ENCODE measurements around the gene POLR2I. TPM values are rescaled to one million over a fixed set of nuclear protein-coding genes. Genes with fewer than 3 reads are reported as not detected.
A peak's percentile ranks its signal among the peaks of the same experiment; 100 is the strongest.
"Not testable (repeated sequence)": the region's sequence is repeated elsewhere in the genome, so short reads cannot be mapped to it uniquely, and the experiment has no call there.

Gene POLR2I
- total RNA-seq, 1 experiment from 2014 or later = 124 TPM

- not testable (repeated sequence) for DNase-seq (ENCODE audit: low read depth)
Observed at GRCh38 chr19:36134867-36135266, 20.2 kb upstream of the POLR2I start.

- DNase-seq (ENCODE audit: low read depth) = not testable (repeated sequence)
Observed at GRCh38 chr19:36131221-36131620, 16.5 kb upstream of the POLR2I start.

- no peak for DNase-seq (ENCODE audit: low read depth)
Observed at GRCh38 chr19:36128392-36128736, 13.7 kb upstream of the POLR2I start.

- no peak for DNase-seq (ENCODE audit: low read depth)
Observed at GRCh38 chr19:36125557-36125956, 10.9 kb upstream of the POLR2I start.

- no peak for DNase-seq (ENCODE audit: low read depth)
Observed at GRCh38 chr19:36121486-36122124, 6.9 kb upstream of the POLR2I start.

GRCh38 chr19:36120984-36121358, 6.3 kb upstream of the POLR2I start:
- no peak for DNase-seq (ENCODE audit: low read depth)

GRCh38 chr19:36120092-36120983, 5.7 kb upstream of the POLR2I start:
- no peak for DNase-seq (ENCODE audit: low read depth)

- DNase-seq (ENCODE audit: low read depth) = no peak
Observed at GRCh38 chr19:36116344-36116637, 1.6 kb upstream of the POLR2I start.

- peak; percentile 48 for DNase-seq (ENCODE audit: low read depth)
Observed at GRCh38 chr19:36115453-36116343, 1.0 kb upstream of the POLR2I start, which contains the start of gene TBCB. Gene TBCB (plus strand): TSS chr19:36115468. CDS start chr19:36115561, 93 bp downstream.

GRCh38 chr19:36113894-36114720, 568 bp downstream of the POLR2I start:
- peak; percentile 21 for DNase-seq (ENCODE audit: low read depth)

GRCh38 chr19:36113425-36113824, 1.2 kb downstream of the POLR2I start:
- DNase-seq (ENCODE audit: low read depth) = no peak

- DNase-seq (ENCODE audit: low read depth) = no peak
Observed at GRCh38 chr19:36112678-36113077, 2.0 kb downstream of the POLR2I start.

- DNase-seq (ENCODE audit: low read depth) = no peak
Observed at GRCh38 chr19:36111200-36111539, 3.5 kb downstream of the POLR2I start.

- DNase-seq (ENCODE audit: low read depth) = no peak
Observed at GRCh38 chr19:36110487-36111199, 4.0 kb downstream of the POLR2I start, which contains the start of gene OVOL3. Gene OVOL3 (plus strand): TSS chr19:36111143. CDS start chr19:36111203, 60 bp downstream.

- DNase-seq (ENCODE audit: low read depth) = no peak
Observed at GRCh38 chr19:36108684-36109083, 6.0 kb downstream of the POLR2I start.

GRCh38 chr19:36106991-36107390, 7.7 kb downstream of the POLR2I start:
- no peak for DNase-seq (ENCODE audit: low read depth)

GRCh38 chr19:36106441-36106840, 8.2 kb downstream of the POLR2I start:
- no peak for DNase-seq (ENCODE audit: low read depth)

GRCh38 chr19:36103842-36104552, 10.7 kb downstream of the POLR2I start:
- DNase-seq (ENCODE audit: low read depth) = no peak

GRCh38 chr19:36103040-36103626, 11.5 kb downstream of the POLR2I start:
- DNase-seq (ENCODE audit: low read depth) = no peak
